ENCODE data around the gene CCNG2. TPM values are rescaled to one million over a fixed set of nuclear protein-coding genes. Genes with fewer than 3 reads are reported as not detected.
"Not testable (repeated sequence)": the region's sequence is repeated elsewhere in the genome, so short reads cannot be mapped to it uniquely, and the experiment has no call there.

The CCNG2 gene
- total RNA-seq, 2 donors from 2014 or later: 13.5 to 13.7 TPM

GRCh38 chr4:77127837-77128621 is 29.0 kb upstream of the CCNG2 start:
- Histone ChIP-seq H3K27me3 (no peaks in the 10 kb centered on the region), H3K36me3 (replicated peaks in 1 of 2; ENCODE audit: insufficient read depth in 1 of 2, low read depth in 2 of 2) (no peaks in the 10 kb centered on the region), H3K4me1 (no peaks in the 10 kb centered on the region), H3K27ac (no peak overlapping the region), H3K9me3 (no peaks in the 10 kb centered on the region), H3K4me3 (no peak overlapping the region)
- TF ChIP-seq POLR2A (IDR thresholded peaks at IDR 0.05): no peak
- TF ChIP-seq CTCF (IDR thresholded peaks at IDR 0.05): no peak
- 56 to 62% methylated on average over 11 of the region's 11 CpGs for WGBS, 2 donors
- no peak for DNase-seq
- intact Hi-C loops (cut with DNase I): loop anchor here (10.0 kb wide), 1 partner anchor 77 kb away; no protein-coding TSS in a partner anchor
- ATAC-seq: no peak

GRCh38 chr4:77132652-77133312 is 24.2 kb upstream of the CCNG2 start:
- no peak for TF ChIP-seq CTCF (IDR thresholded peaks at IDR 0.05)
- no peak for TF ChIP-seq POLR2A (IDR thresholded peaks at IDR 0.05)
- WGBS, 2 donors: 65 to 82% methylated on average over 1 of the region's 1 CpG

GRCh38 chr4:77137448-77137847 is 19.6 kb upstream of the CCNG2 start:
- WGBS, 2 donors: 79 to 86% methylated on average over 6 of the region's 6 CpGs
- ATAC-seq; H3K4me3 ChIP-seq; H3K27me3 ChIP-seq; H3K36me3 ChIP-seq (replicated peaks in 1 of 2; ENCODE audit: insufficient read depth in 1 of 2, low read depth in 2 of 2); DNase-seq; H3K9me3 ChIP-seq; intact Hi-C loops (cut with DNase I); H3K27ac ChIP-seq: not testable (repeated sequence)
- H3K4me1 ChIP-seq: peaks cover 14% of the 10 kb centered on the region

More at GRCh38 chr4:77132652-77133312, 24.2 kb upstream of the CCNG2 start:
- ATAC-seq (no peak), DNase-seq (no peak)
- no peaks in the 10 kb centered on the region for H3K4me1 ChIP-seq
- no peak overlapping the region for H3K4me3 ChIP-seq
- no peaks in the 10 kb centered on the region for H3K9me3 ChIP-seq
- intact Hi-C loops (cut with DNase I): no loop called here
- no peak overlapping the region for H3K27ac ChIP-seq
- no peaks in the 10 kb centered on the region for H3K27me3 ChIP-seq
- no peaks in the 10 kb centered on the region for H3K36me3 ChIP-seq (replicated peaks in 1 of 2; ENCODE audit: insufficient read depth in 1 of 2, low read depth in 2 of 2)

GRCh38 chr4:77141964-77142645 is 14.9 kb upstream of the CCNG2 start:
- peak; percentile 80 for ATAC-seq
- Histone ChIP-seq H3K27me3 (no peaks in the 10 kb centered on the region), H3K27ac (peak overlapping the region; percentile 33 to 82 (median 76)), H3K4me3 (no peak overlapping the region), H3K9me3 (no peaks in the 10 kb centered on the region), H3K4me1 (peaks cover 39% of the 10 kb centered on the region), H3K36me3 (replicated peaks in 1 of 2; ENCODE audit: insufficient read depth in 1 of 2, low read depth in 2 of 2) (no peaks in the 10 kb centered on the region)
- WGBS, 2 donors: 41 to 42% methylated on average over 6 of the region's 6 CpGs
- intact Hi-C loops (cut with DNase I): no loop called here
- peak in 3 of 4 donors; percentile 19 to 54 (median 32) for DNase-seq
- TF ChIP-seq POLR2A (IDR thresholded peaks at IDR 0.05) (no peak), CTCF (IDR thresholded peaks at IDR 0.05) (no peak)

GRCh38 chr4:77142646-77143028 is 14.4 kb upstream of the CCNG2 start:
- no peaks in the 10 kb centered on the region for H3K36me3 ChIP-seq (replicated peaks in 1 of 2; ENCODE audit: insufficient read depth in 1 of 2, low read depth in 2 of 2)
- H3K4me1 ChIP-seq: peaks cover 40% of the 10 kb centered on the region
- DNase-seq (no peak), ATAC-seq (no peak)
- intact Hi-C loops (cut with DNase I): no loop called here
- WGBS, 2 donors: 38 to 45% methylated on average over 4 of the region's 4 CpGs
- H3K9me3 ChIP-seq: no peaks in the 10 kb centered on the region
- TF ChIP-seq CTCF (IDR thresholded peaks at IDR 0.05) (no peak), POLR2A (IDR thresholded peaks at IDR 0.05) (no peak)
- no peaks in the 10 kb centered on the region for H3K27me3 ChIP-seq
- no peak overlapping the region for H3K4me3 ChIP-seq
- H3K27ac ChIP-seq: peak overlapping the region; percentile 33 to 82 (median 76)
